ENCODE measurements around the gene C19orf44.
"Not testable (repeated sequence)": the region's sequence is repeated elsewhere in the genome, so short reads cannot be mapped to it uniquely, and the experiment has no call there.

The C19orf44 gene

DNA sequence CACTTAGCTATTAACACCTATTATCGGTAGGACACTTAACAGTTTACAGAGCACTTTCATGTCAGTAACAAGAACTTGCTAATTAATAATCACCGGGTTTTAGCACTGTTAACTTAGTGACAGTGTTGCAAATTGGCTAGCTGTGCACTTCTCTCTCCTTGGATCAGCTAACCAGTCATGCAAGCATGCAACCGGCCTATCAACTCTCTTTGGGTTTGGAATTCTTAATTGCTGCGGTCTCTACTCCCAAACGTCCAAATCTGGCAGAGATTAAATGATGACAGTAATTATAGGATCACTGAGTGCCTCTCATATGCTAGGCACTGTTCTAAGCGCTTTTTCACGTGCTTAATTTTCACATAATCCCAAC is 25.7 kb upstream of the C19orf44 start:
- TF ChIP-seq, protein P1, sequence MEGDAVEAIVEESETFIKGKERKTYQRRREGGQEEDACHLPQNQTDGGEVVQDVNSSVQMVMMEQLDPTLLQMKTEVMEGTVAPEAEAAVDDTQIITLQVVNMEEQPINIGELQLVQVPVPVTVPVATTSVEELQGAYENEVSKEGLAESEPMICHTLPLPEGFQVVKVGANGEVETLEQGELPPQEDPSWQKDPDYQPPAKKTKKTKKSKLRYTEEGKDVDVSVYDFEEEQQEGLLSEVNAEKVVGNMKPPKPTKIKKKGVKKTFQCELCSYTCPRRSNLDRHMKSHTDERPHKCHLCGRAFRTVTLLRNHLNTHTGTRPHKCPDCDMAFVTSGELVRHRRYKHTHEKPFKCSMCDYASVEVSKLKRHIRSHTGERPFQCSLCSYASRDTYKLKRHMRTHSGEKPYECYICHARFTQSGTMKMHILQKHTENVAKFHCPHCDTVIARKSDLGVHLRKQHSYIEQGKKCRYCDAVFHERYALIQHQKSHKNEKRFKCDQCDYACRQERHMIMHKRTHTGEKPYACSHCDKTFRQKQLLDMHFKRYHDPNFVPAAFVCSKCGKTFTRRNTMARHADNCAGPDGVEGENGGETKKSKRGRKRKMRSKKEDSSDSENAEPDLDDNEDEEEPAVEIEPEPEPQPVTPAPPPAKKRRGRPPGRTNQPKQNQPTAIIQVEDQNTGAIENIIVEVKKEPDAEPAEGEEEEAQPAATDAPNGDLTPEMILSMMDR (conservative IDR thresholded peaks at IDR 0.05; ENCODE audit: low read length): no peak
- peak overlapping the region; percentile 74 for H3K4me3 ChIP-seq (ENCODE audit: low read length)
- DNase-seq (ENCODE audit: low read depth): peak; percentile 54

DNA sequence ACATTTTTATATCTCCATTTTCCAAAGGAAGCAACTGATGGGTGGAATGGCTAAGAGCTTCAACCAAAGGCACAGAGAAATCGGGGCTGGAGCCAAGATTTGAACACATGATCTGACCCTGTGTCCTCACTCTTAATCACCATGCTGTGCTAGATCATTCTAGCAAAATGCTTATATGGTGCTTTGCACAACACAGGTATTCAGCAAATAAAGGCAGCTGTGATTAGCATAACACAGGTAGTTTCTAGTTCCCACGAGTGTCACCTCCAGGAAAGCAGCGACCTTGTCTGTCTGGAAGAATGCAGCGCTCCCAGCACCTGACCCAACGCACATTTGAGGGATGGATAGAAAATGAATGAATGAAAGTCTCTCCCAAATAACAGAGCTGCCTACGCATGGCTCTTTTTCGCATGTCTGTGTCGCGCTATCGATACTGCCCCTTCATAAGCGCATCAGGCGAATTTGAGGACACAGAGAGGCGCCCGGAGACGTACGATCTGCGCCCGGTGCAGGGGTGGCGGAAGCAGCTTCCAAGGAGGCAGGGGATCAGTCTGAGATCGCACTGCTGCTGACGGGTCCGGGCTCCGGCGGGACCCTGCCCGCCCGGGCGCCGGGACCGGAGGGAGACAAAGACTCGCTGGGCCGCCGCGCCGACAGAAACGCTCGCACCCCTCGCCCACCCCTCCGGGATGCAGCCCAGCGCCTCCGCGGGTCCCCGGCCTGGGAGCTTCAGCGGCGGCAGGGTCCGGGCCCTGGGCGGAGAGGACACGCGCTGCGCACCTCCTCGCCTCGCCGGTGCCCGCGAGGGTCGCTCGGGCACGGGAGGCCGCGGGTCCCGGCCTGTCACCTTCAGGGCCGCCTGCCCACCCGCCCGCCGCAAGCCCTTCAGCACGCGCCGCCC is 25.0 kb upstream of the C19orf44 start:
- peak overlapping the region; percentile 74 for H3K4me3 ChIP-seq (ENCODE audit: low read length)
- TF ChIP-seq, protein P1 (conservative IDR thresholded peaks at IDR 0.05; ENCODE audit: low read length): no peak
- DNase-seq (ENCODE audit: low read depth): peak; percentile 53

DNA sequence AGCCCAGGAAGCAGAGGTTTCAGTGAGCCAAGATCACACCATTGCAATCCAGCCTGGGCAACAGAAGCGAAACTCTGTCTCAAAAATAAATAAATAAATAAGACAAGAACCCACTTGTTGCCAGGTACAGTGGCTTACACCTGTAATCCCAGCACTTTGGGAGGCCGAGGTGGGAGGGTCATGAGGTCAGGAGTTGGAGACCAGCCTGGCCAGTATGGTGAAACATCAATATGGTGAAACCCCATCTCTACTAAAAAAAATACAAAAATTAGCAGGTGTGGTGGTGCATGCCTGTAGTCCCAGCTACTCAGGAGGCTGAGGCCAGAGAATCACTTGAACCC is 23.7 kb upstream of the C19orf44 start:
- peak overlapping the region; percentile 66 for H3K4me3 ChIP-seq (ENCODE audit: low read length)
- not testable (repeated sequence) for DNase-seq (ENCODE audit: low read depth)

DNA sequence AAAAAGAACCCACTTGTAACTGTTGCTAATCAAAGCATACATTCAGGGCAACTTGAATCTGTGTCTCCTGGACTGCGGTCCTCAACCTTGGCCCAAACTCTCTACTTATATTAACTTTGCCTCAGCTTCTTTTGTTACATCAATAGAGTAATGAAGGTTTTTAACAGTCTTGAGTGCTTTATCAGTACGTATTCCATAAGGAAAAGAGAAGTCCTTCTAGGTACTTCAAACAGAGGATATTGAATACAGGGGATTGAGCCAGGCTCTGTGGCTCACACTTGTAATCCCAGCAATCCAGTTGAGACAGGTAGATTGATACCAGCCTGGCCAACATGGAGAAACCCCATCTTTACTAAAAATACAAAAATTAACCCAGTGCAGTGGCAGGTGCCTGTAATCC is 23.2 kb upstream of the C19orf44 start:
- TF ChIP-seq, protein P1 (conservative IDR thresholded peaks at IDR 0.05; ENCODE audit: low read length): no peak
- H3K4me3 ChIP-seq (ENCODE audit: low read length): no peak overlapping the region
- no peak for DNase-seq (ENCODE audit: low read depth)

DNA sequence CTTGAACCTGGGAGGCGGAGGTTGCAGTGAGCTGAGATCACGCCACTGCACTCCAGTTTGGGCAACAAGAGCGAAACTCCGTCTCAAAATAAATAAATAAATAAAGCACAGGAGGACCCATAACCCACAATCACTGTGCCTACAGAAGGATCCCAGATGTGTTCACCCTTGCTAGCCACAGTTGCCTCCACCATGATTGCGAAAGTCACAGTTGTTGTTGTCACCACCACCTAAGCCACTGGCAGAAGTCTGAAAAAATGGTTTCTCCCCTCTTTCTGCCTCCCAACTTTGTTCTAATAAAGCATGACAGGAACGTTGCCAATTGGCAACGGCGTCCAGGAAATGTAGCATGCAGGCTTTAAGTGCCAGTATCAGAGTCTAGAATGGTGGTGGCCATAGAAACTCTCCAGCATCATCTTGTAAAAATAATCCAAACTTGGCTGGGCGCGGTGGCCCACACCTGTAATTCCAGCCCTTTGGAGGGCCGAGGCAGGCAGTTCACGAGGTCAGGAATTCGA is 22.3 kb upstream of the C19orf44 start:
- DNase-seq (ENCODE audit: low read depth): peak; percentile 34
- no peak overlapping the region for H3K4me3 ChIP-seq (ENCODE audit: low read length)
- TF ChIP-seq, protein P1 (conservative IDR thresholded peaks at IDR 0.05; ENCODE audit: low read length): no peak

DNA sequence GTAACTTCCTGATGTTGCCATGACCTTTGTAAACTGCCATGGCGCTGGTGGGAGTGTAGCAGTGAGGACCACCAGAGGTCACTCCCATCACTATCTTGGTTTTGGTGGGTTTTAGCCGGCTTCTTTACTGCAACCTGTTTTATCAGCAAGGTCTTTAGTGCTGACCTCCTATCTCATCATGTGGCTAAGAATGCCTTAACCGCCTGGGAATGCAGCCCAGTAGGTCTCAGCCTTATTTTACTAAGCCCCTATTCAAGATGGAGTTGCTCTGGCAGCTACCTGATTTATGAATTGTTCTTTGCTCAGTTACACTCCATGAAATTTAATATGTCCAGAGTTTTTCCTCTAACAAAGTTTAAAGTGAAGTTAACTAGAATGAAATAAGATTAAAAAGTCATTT is 19.8 kb upstream of the C19orf44 start:
- TF ChIP-seq, protein P1 (conservative IDR thresholded peaks at IDR 0.05; ENCODE audit: low read length): no peak
- no peak for DNase-seq (ENCODE audit: low read depth)
- H3K4me3 ChIP-seq (ENCODE audit: low read length): no peak overlapping the region

DNA sequence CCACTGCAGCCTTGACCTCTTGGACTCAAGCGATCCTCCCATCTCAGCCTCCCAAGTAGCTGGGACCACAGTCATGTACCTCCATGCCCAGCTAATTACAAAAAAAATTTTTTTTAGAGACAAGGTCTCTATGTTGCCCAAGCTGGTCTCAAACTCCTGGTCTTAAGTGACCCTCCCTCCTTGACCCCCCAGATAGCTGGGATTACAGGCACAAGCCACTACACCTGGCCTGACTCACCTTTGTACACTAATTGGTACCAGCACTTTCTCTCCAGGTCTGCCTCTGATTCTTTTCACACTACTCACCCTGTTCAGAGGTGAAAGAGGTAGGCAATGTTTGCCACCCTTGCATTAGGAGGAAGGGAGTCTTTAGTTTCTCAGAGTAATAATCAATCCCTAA is 18.9 kb upstream of the C19orf44 start:
- TF ChIP-seq, protein P1 (conservative IDR thresholded peaks at IDR 0.05; ENCODE audit: low read length): no peak
- no peak overlapping the region for H3K4me3 ChIP-seq (ENCODE audit: low read length)
- no peak for DNase-seq (ENCODE audit: low read depth)

Data from AG10803 (cell line).